Mesenchymal stem cell (in vitro differentiated cells and primary cell): ENCODE results near the gene DHTKD1.

Experiments
- DNase-seq: peaks from one replicate; pipeline ENCODE4 v3.0.0-alpha.2; 2013
- H2AFZ ChIP-seq: one replicate; pipeline ENCODE4 v1.6.1; 2013; ENCODE audit warnings: low read depth, mild to moderate bottlenecking, control low read depth, inconsistent platforms, low read length, moderate library complexity
- H2AK5ac ChIP-seq: 2 replicates; pipeline ENCODE4 v1.6.1; 2013; ENCODE audit warnings: low read length, moderate library complexity, mild to moderate bottlenecking, inconsistent platforms; ENCODE audit not compliant: severe bottlenecking
- H2BK120ac ChIP-seq: one replicate; pipeline ENCODE4 v1.6.1; 2013; ENCODE audit warnings: low read depth, mild to moderate bottlenecking, inconsistent platforms, low read length, moderate library complexity
- H2BK12ac ChIP-seq, 2 experiments: one replicate each; pipeline ENCODE4 v1.6.1; 2013; ENCODE audit warnings: inconsistent platforms in 2 of 2, low read length in 2 of 2, mild to moderate bottlenecking in 2 of 2, moderate library complexity in 2 of 2, control low read depth in 1 of 2
- H2BK15ac ChIP-seq: one replicate; pipeline ENCODE4 v1.6.1; 2013; ENCODE audit warnings: mild to moderate bottlenecking, low read depth, inconsistent platforms; ENCODE audit not compliant: poor library complexity, severe bottlenecking
- H2BK5ac ChIP-seq: 2 replicates; pipeline ENCODE4 v1.6.1; 2013; ENCODE audit warnings: low read depth, mild to moderate bottlenecking, low read length, control low read depth, inconsistent platforms; ENCODE audit not compliant: poor library complexity, severe bottlenecking
- H3K14ac ChIP-seq, 2 experiments: one replicate each; pipeline ENCODE4 v1.6.1; 2013; ENCODE audit warnings: inconsistent platforms in 2 of 2, low read length in 2 of 2, control low read depth in 1 of 2, mild to moderate bottlenecking in 1 of 2, moderate library complexity in 1 of 2
- H3K18ac ChIP-seq, 2 experiments: one replicate each; pipeline ENCODE4 v1.6.1; 2013; ENCODE audit warnings: inconsistent platforms in 2 of 2, low read length in 2 of 2, control low read depth in 1 of 2, low read depth in 1 of 2, mild to moderate bottlenecking in 1 of 2
- H3K23ac ChIP-seq, 2 experiments: one replicate each; pipeline ENCODE4 v1.6.1; 2013; ENCODE audit warnings: inconsistent platforms in 2 of 2, low read length in 2 of 2, mild to moderate bottlenecking in 2 of 2, moderate library complexity in 2 of 2, control low read depth in 1 of 2
- H3K27ac ChIP-seq: 2 replicates; pipeline ENCODE4 v1.5.1; 2013; ENCODE audit warnings: mild to moderate bottlenecking, moderate library complexity, low read length, control low read depth, inconsistent platforms; ENCODE audit not compliant: poor library complexity, severe bottlenecking
- H3K27me3 ChIP-seq, 2 experiments: 2 replicates each; pipeline versions ENCODE4 v1.6.1 to v1.7.0; 2013; ENCODE audit warnings: low read length in 2 of 2, mild to moderate bottlenecking in 2 of 2, moderate library complexity in 2 of 2, control low read depth in 1 of 2, inconsistent platforms in 1 of 2; ENCODE audit not compliant: control insufficient read depth in 1 of 2, insufficient read depth in 1 of 2
- H3K36me3 ChIP-seq, 2 experiments: 2 replicates each; pipeline versions ENCODE4 v1.6.1 to v1.7.0; 2013; ENCODE audit warnings: low read length in 2 of 2, control low read depth in 1 of 2, inconsistent platforms in 1 of 2, low read depth in 1 of 2, mild to moderate bottlenecking in 1 of 2; ENCODE audit not compliant: insufficient read depth in 2 of 2, control insufficient read depth in 1 of 2
- H3K4ac ChIP-seq, 2 experiments: one replicate each; pipeline ENCODE4 v1.6.1; 2013; ENCODE audit warnings: inconsistent platforms in 2 of 2, low read length in 2 of 2, mild to moderate bottlenecking in 2 of 2, moderate library complexity in 2 of 2, control low read depth in 1 of 2, low read depth in 1 of 2
- H3K4me1 ChIP-seq: 2 replicates; pipeline ENCODE4 v1.6.1; 2013; ENCODE audit warnings: low read depth, low read length, control low read depth; ENCODE audit not compliant: control insufficient read depth, insufficient read depth
- H3K4me2 ChIP-seq: 2 replicates; pipeline ENCODE4 v1.6.1; 2013; ENCODE audit warnings: low read length, mild to moderate bottlenecking, inconsistent platforms; ENCODE audit not compliant: poor library complexity, severe bottlenecking
- H3K4me3 ChIP-seq, 2 experiments: 2 replicates each; pipeline versions ENCODE4 v1.5.1 to v1.7.0; 2013; ENCODE audit warnings: low read length in 2 of 2, mild to moderate bottlenecking in 2 of 2, control low read depth in 1 of 2, low read depth in 1 of 2; ENCODE audit not compliant: insufficient read depth in 1 of 2
- H3K79me1 ChIP-seq: replicated peaks from 2 replicates; pipeline ENCODE4 v1.6.1; 2013; ENCODE audit warnings: mild to moderate bottlenecking, control low read depth, low read length, inconsistent platforms; ENCODE audit not compliant: poor library complexity, severe bottlenecking
- H3K9ac ChIP-seq: 2 replicates; pipeline ENCODE4 v1.7.0; 2013; ENCODE audit warnings: mild to moderate bottlenecking, low read length, moderate library complexity
- H3K9me3 ChIP-seq: 2 replicates; pipeline ENCODE4 v1.7.0; 2013; ENCODE audit warnings: mild to moderate bottlenecking, low read length; ENCODE audit not compliant: control insufficient read depth
- H4K8ac ChIP-seq: one replicate; pipeline ENCODE4 v1.6.1; 2013; ENCODE audit warnings: inconsistent platforms, mild to moderate bottlenecking, low read length, moderate library complexity
- H4K91ac ChIP-seq: one replicate; pipeline ENCODE4 v1.6.1; 2013; ENCODE audit warnings: mild to moderate bottlenecking, low read length, inconsistent platforms
- WGBS: methylation state at CpG from one replicate; pipeline ENCODE4 v1.1.7; 2013; ENCODE audit warnings: mixed read lengths; 5-methylcytosine and 5-hydroxymethylcytosine counted together

Gene DHTKD1

DNA sequence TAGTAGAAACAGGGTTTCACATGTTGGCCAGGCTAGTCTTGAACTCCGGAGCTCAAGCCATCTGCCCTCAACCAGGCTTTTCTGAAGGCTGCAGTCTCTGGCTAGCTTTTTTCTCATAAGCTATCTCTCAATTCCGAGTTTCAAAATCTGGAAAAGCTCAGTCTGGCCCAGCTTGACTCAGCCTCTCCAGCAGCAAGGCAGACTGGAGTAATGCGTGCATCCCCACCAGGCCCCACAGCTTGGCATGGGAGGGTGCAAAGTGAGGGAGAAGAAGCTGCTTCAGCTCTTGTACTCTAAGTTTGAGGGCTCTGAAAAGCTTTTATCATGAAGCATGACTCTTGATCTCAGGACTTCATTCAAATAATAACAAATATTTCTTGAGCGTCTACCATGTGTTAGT, 4.8 kb downstream of the DHTKD1 start:
- no peaks in the 10 kb centered on the region for H3K9me3 ChIP-seq
- H3K4ac ChIP-seq = no peak overlapping the region
- peaks cover 4% of the 10 kb centered on the region for H3K4me1 ChIP-seq

DNA sequence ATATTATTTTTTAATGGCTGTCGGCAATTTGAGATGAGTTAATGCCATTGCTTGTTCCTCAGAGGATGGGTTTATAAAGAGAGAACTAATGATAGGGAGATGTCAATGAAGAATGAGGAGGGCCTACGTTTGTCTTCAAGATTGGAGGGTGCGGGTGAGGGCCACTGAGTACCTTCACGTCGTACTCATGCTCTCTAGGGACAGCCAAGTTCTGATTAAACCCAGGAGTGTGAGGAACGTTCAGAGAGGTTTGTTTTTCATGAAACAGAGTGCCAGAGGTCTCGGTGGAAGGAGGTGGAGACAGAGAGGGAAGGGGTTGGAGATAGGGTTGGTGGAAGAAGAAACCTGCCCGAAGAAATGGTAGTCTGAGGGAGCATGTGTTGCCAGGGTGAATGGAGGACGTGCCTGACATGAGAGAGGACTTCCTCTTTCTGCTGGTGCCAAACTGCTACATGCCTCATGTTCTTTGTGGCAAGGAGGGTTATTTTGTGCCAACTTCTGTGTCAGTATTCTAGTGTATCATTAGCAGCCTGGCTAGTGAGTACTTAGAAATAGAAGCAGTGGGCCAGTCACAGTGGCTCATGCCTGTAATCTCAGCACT, 8.9 kb downstream of the DHTKD1 start:
- Histone ChIP-seq H3K36me3 (peaks cover 7% of the 10 kb centered on the region in 2 experiments), H3K79me1 (peaks cover 18% of the 10 kb centered on the region), H3K9ac (no peak overlapping the region), H2BK12ac (no peak overlapping the region), H3K4me3 (no peak overlapping the region), H3K9me3 (no peaks in the 10 kb centered on the region), H2AFZ (no peak overlapping the region), H3K23ac (no peak overlapping the region), H3K14ac (no peak overlapping the region), H3K27ac (no peak overlapping the region), H2BK15ac (no peak overlapping the region), H4K91ac (no peak overlapping the region), H3K18ac (no peak overlapping the region), H2BK120ac (no peak overlapping the region), H3K27me3 (no peaks in the 10 kb centered on the region), H2AK5ac (no peak overlapping the region), H3K4ac (no peak overlapping the region), H3K4me1 (peaks cover 4% of the 10 kb centered on the region), H4K8ac (no peak overlapping the region), H2BK5ac (no peak overlapping the region), H3K4me2 (no peak overlapping the region)
- no peak for DNase-seq
- WGBS = 84% methylated on average over 9 of the region's 9 CpGs

More for the DNA sequence above, 4.8 kb downstream of the DHTKD1 start:
- no peak overlapping the region for H3K18ac ChIP-seq
- H3K4me2 ChIP-seq = no peak overlapping the region
- H2BK5ac ChIP-seq = no peak overlapping the region
- no peaks in the 10 kb centered on the region for H3K27me3 ChIP-seq
- no peak overlapping the region for H4K91ac ChIP-seq
- no peak overlapping the region for H3K9ac ChIP-seq
- no peak overlapping the region for H3K23ac ChIP-seq
- peaks cover 25% of the 10 kb centered on the region for H3K79me1 ChIP-seq
- H2BK15ac ChIP-seq = no peak overlapping the region
- H2AK5ac ChIP-seq = no peak overlapping the region
- H3K14ac ChIP-seq = no peak overlapping the region
- DNase-seq = no peak
- H2BK120ac ChIP-seq = no peak overlapping the region
- no peak overlapping the region for H3K4me3 ChIP-seq
- H2AFZ ChIP-seq = no peak overlapping the region
- no peak overlapping the region for H2BK12ac ChIP-seq
- 97% methylated on average over 4 of the region's 4 CpGs for WGBS
- no peak overlapping the region for H3K27ac ChIP-seq
- H3K36me3 ChIP-seq = peaks cover 5 to 7% of the 10 kb centered on the region in 2 experiments
- no peak overlapping the region for H4K8ac ChIP-seq

DNA sequence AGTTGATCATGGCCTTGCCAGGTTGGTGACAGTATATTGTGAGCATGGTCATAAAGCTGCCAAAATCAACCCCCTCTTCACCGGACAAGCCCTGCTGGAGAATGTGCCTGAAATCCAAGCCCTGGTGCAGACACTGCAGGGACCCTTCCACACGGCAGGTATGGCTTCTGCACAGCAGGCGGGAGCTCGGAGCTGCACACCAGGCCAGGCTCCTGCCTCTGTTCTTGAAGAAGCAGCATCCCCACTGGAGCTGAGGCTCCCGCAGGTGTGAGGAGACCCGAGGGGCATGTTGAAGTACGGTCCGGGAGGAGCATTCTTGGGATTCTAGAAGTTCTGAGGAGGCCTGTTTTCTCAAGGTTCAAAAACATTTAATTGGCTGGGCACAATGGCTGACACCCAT, 12.7 kb downstream of the DHTKD1 start:
- Histone ChIP-seq H2AK5ac (no peak overlapping the region), H3K36me3 (peaks cover 15 to 25% of the 10 kb centered on the region in 2 experiments), H3K27ac (no peak overlapping the region), H4K91ac (no peak overlapping the region), H2BK12ac (no peak overlapping the region), H2AFZ (no peak overlapping the region), H2BK15ac (no peak overlapping the region), H3K9ac (no peak overlapping the region), H3K18ac (no peak overlapping the region), H3K4me3 (no peak overlapping the region), H3K14ac (no peak overlapping the region), H3K4me1 (peaks cover 4% of the 10 kb centered on the region), H2BK5ac (no peak overlapping the region), H2BK120ac (no peak overlapping the region), H3K79me1 (peaks cover 9% of the 10 kb centered on the region), H4K8ac (no peak overlapping the region), H3K27me3 (no peaks in the 10 kb centered on the region), H3K4ac (no peak overlapping the region), H3K23ac (no peak overlapping the region), H3K4me2 (no peak overlapping the region), H3K9me3 (no peaks in the 10 kb centered on the region)
- over 99% methylated on average over 7 of the region's 8 CpGs for WGBS
- DNase-seq = no peak

DNA sequence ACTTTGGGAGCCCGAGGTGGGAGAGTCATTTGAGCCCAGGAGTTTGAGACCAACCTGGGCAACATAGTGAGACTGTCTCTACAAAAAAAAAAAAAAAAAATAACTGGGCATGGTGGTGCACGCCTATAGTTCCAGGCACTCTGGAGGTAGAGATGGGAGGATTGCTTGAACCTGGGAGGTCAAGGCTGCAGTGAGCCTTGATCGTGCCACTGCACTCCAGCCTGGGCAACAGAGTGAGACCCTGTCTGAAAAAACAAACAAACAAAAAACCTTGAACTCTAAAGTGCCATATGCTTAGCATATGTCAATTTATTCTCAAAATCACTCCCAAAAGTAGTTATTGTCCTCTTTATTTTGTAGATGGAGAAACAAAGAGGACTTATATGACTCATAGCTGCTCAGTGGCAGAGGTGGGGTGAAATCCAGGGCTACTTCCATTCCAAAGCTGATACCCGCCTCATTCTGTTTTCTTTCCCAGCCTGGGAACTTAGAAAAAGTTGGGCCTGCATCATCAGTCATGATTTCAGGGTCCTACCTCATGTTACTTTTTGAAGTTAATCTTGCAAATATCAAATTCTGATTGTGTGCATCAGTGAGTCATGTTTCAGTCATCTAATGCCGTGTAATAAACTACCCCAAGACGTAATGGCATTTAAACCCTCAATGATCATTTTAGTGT, 13.3 kb downstream of the DHTKD1 start:
- Histone ChIP-seq H3K4ac (no peak overlapping the region), H3K18ac (no peak overlapping the region), H2BK15ac (no peak overlapping the region), H3K4me1 (peaks cover 4% of the 10 kb centered on the region), H2BK120ac (no peak overlapping the region), H3K4me2 (no peak overlapping the region), H3K9me3 (no peaks in the 10 kb centered on the region), H3K36me3 (peaks cover 19 to 31% of the 10 kb centered on the region in 2 experiments), H2AFZ (no peak overlapping the region), H3K14ac (no peak overlapping the region), H4K8ac (no peak overlapping the region), H3K27ac (no peak overlapping the region), H3K23ac (no peak overlapping the region), H4K91ac (no peak overlapping the region), H3K79me1 (peaks cover 9% of the 10 kb centered on the region), H3K9ac (no peak overlapping the region), H3K4me3 (no peak overlapping the region), H3K27me3 (no peaks in the 10 kb centered on the region), H2AK5ac (no peak overlapping the region), H2BK5ac (no peak overlapping the region), H2BK12ac (no peak overlapping the region)
- 65% methylated on average over 4 of the region's 6 CpGs for WGBS
- DNase-seq = peak; percentile 7
